A549 (cell line): Measurements from ENCODE around the gene NIPBL. TPM values are rescaled to one million over a fixed set of nuclear protein-coding genes. Genes with fewer than 3 reads are reported as not detected.

ENCODE experiments used
- ATAC-seq, 2 experiments: fragments of 200-7000 bp in 1 of 2; fragments of >200 bp in 1 of 2; cut with Nextera tagmentation in 1 of 2; cut with Tn5 transposase in 1 of 2; 3 replicates each; pipeline versions ENCODE4 v1.8.0 to v1.9.1; 2018 to 2020; ENCODE audit warnings: mild to moderate bottlenecking in 1 of 2, moderate library complexity in 1 of 2
- CTCF ChIA-PET: fragments of 300-600 bp; sonication (Branson Sonifier 250); formaldehyde crosslinking; extraction: SDS; loops from one replicate; lab custom pipeline; 2021; ENCODE audit warnings: antibody characterized with exemption, inconsistent platforms; lab: Yijun Ruan, JAX
- POLR2A ChIA-PET: fragments of 350-600 bp; formaldehyde crosslinking; extraction: SDS; loops from one replicate; lab custom pipeline; 2021; ENCODE audit warnings: antibody characterized with exemption, inconsistent platforms; lab: Yijun Ruan, JAX
- DNase-seq, 2 experiments: peaks; one replicate each; pipeline versions ENCODE4 v3.0.0 to v3.0.0-alpha.2; 2011 to 2016; ENCODE audit warnings: low read depth in 1 of 2, low spot score in 1 of 2
- FAIRE-seq: peaks from 2 replicates; lab custom pipeline; 2011; peaks lifted over from hg19 to GRCh38; lab: Jason Lieb, UNC
- H3K27ac ChIP-seq, 2 experiments: fragments of >200 bp; sonication (Bioruptor Twin); formaldehyde crosslinking; 3 replicates each; pipeline ENCODE4 v1.5.1; 2016 to 2017
- H3K4me1 ChIP-seq: fragments of >200 bp; sonication (Bioruptor Twin); formaldehyde crosslinking; 3 replicates; pipeline ENCODE4 v1.6.1; 2016
- H3K4me2 ChIP-seq: fragments of >200 bp; sonication (Bioruptor Twin); formaldehyde crosslinking; 3 replicates; pipeline ENCODE4 v1.6.1; 2016
- H3K4me3 ChIP-seq: fragments of >200 bp; sonication (Bioruptor Twin); formaldehyde crosslinking; 3 replicates; pipeline ENCODE4 v1.5.1; 2016
- H3K9me3 ChIP-seq: fragments of >200 bp; sonication (Bioruptor Twin); formaldehyde crosslinking; 3 replicates; pipeline ENCODE4 v1.6.1; 2016
- CBX8 ChIP-seq: fragments of 200-600 bp; sonication (generic); IDR thresholded peaks from 2 replicates; pipeline ENCODE4 v1.6.1; 2016
- CHD2 ChIP-seq: fragments of 150-350 bp; IDR thresholded peaks from 2 replicates; pipeline ENCODE4 v1.6.1; 2014; ENCODE audit warnings: low read length; ENCODE audit not compliant: partially characterized antibody
- CHD4 ChIP-seq: fragments of 200-600 bp; sonication (generic); IDR thresholded peaks from 2 replicates; pipeline ENCODE4 v1.6.1; 2016; ENCODE audit warnings: antibody characterized with exemption, mild to moderate bottlenecking, borderline replicate concordance
- EHF ChIP-seq: fragments of 250-450 bp; sonication (Bioruptor Pico); IDR thresholded peaks from 2 replicates; pipeline ENCODE4 v1.5.0; 2020; ENCODE audit warnings: mild to moderate bottlenecking
- EP300 ChIP-seq, 2 experiments: fragments of >200 bp; sonication (Bioruptor Twin); formaldehyde crosslinking; IDR thresholded peaks; 2 replicates in 1 of 2; 3 replicates in 1 of 2; pipeline ENCODE4 v1.6.1; 2016 to 2017
- GATA3 ChIP-seq: IDR thresholded peaks from 2 replicates; pipeline ENCODE4 v1.6.1; 2012; ENCODE audit warnings: borderline replicate concordance
- HEYL ChIP-seq: fragments of 250-450 bp; sonication (Bioruptor Pico); IDR thresholded peaks from 2 replicates; pipeline ENCODE4 v1.8.0; 2021; ENCODE audit warnings: mild to moderate bottlenecking, moderate library complexity
- HOXA7 ChIP-seq: fragments of 250-450 bp; sonication (Bioruptor Pico); IDR thresholded peaks from 2 replicates; pipeline ENCODE4 v1.5.0; 2020; ENCODE audit warnings: mild to moderate bottlenecking, moderate library complexity
- HOXB5 ChIP-seq: fragments of 250-450 bp; sonication (Bioruptor Pico); IDR thresholded peaks from 2 replicates; pipeline ENCODE4 v1.5.0; 2020; ENCODE audit warnings: mild to moderate bottlenecking, moderate library complexity
- KDM1A ChIP-seq: fragments of 200-600 bp; sonication (generic); IDR thresholded peaks from 2 replicates; pipeline ENCODE4 v1.6.1; 2016; ENCODE audit warnings: low read depth, mild to moderate bottlenecking
- KDM5A ChIP-seq: fragments of 200-600 bp; sonication (generic); IDR thresholded peaks from 2 replicates; pipeline ENCODE4 v1.6.1; 2016; ENCODE audit warnings: antibody characterized with exemption, mild to moderate bottlenecking
- MAZ ChIP-seq: fragments of 150-350 bp; IDR thresholded peaks from 2 replicates; pipeline ENCODE4 v1.6.1; 2014; ENCODE audit warnings: antibody characterized with exemption, low read depth, low read length, borderline replicate concordance
- NPAS2 ChIP-seq: fragments of 250-450 bp; sonication (Bioruptor Pico); IDR thresholded peaks from 2 replicates; pipeline ENCODE4 v1.8.0; 2022; ENCODE audit warnings: mild to moderate bottlenecking, moderate library complexity, borderline replicate concordance
- NR3C1 ChIP-seq: fragments of >200 bp; sonication (Bioruptor Twin); formaldehyde crosslinking; IDR thresholded peaks from 3 replicates; pipeline ENCODE4 v1.6.1; 2017
- PHF8 ChIP-seq: fragments of 200-600 bp; sonication (generic); IDR thresholded peaks from 2 replicates; pipeline ENCODE4 v1.6.1; 2016; ENCODE audit warnings: low read depth, mild to moderate bottlenecking, antibody characterized with exemption, moderate library complexity, borderline replicate concordance
- RARB ChIP-seq: fragments of 250-450 bp; sonication (Bioruptor Pico); IDR thresholded peaks from 2 replicates; pipeline ENCODE4 v1.8.0; 2021; ENCODE audit warnings: mild to moderate bottlenecking, moderate library complexity
- RNF2 ChIP-seq: fragments of 200-600 bp; sonication (generic); IDR thresholded peaks from 2 replicates; pipeline ENCODE4 v1.6.1; 2016; ENCODE audit warnings: low read depth, mild to moderate bottlenecking, antibody characterized with exemption, moderate library complexity, borderline replicate concordance
- SMC3 ChIP-seq: fragments of >200 bp; sonication (Bioruptor Twin); formaldehyde crosslinking; IDR thresholded peaks from 3 replicates; pipeline ENCODE4 v1.6.1; 2018; ENCODE audit warnings: inconsistent platforms
- TP53 ChIP-seq: fragments of 250-450 bp; sonication (Bioruptor Pico); IDR thresholded peaks from 2 replicates; pipeline ENCODE4 v1.5.0; 2021; ENCODE audit warnings: mild to moderate bottlenecking, moderate library complexity
- ZFP36 ChIP-seq: fragments of 450-650 bp; IDR thresholded peaks from 2 replicates; pipeline ENCODE4 v1.6.1; 2014; ENCODE audit warnings: borderline replicate concordance; ENCODE audit not compliant: partially characterized antibody
- WGBS: methylation state at CpG from one replicate; pipeline ENCODE4 v1.1.6; 2017; ENCODE audit errors: missing lambda C conversion rate; 5-methylcytosine and 5-hydroxymethylcytosine counted together
- polyA plus RNA-seq, 4 experiments: library from polyadenylated mRNA; depleted of rRNA in 3 of 4; stranded (reverse); fragments of >200 nt; fragmentation: RNase III in 1 of 4; extraction: RNeasy Plus Mini Kit Qiagen cat#74134 plus additional on column Dnase treatment in 1 of 4; gene quantifications; 2 replicates in 3 of 4; 3 replicates in 1 of 4; pipeline ENCODE4 v1.2.3, GENCODE V29; 2011 to 2017
- TF ChIP-seq, protein P1 (sequence below): fragments of 250-450 bp; sonication (Bioruptor Pico); IDR thresholded peaks from 2 replicates; pipeline ENCODE4 v1.5.0; 2021; ENCODE audit warnings: mild to moderate bottlenecking, moderate library complexity, borderline replicate concordance
- TF ChIP-seq, protein P2 (sequence below): fragments of 150-350 bp; IDR thresholded peaks from 2 replicates; pipeline ENCODE4 v1.6.1; 2014; ENCODE audit warnings: low read depth, mild to moderate bottlenecking, low read length
- TF ChIP-seq, protein P3 (sequence below): fragments of >200 bp; sonication (Bioruptor Twin); formaldehyde crosslinking; IDR thresholded peaks from 3 replicates; pipeline ENCODE4 v1.5.1; 2016
- TF ChIP-seq, protein P4 (sequence below): IDR thresholded peaks from 2 replicates; pipeline ENCODE4 v1.6.1; 2012
- TF ChIP-seq, protein P5 (sequence below): fragments of 200-600 bp; sonication (generic); IDR thresholded peaks from 2 replicates; pipeline ENCODE4 v1.6.1; 2016; ENCODE audit warnings: antibody characterized with exemption, mild to moderate bottlenecking, moderate library complexity
- TF ChIP-seq, protein P6 (sequence below): IDR thresholded peaks from 2 replicates; pipeline ENCODE4 v1.6.1; 2012
- TF ChIP-seq, protein P7 (sequence below): fragments of 450-650 bp; IDR thresholded peaks from 2 replicates; pipeline ENCODE4 v1.6.1; 2014; ENCODE audit warnings: antibody characterized with exemption

The NIPBL gene
- polyA plus RNA-seq, 2 of the 4 experiments (the other 2 are of a cell fraction), result 12.4 to 33.4 TPM

DNA sequence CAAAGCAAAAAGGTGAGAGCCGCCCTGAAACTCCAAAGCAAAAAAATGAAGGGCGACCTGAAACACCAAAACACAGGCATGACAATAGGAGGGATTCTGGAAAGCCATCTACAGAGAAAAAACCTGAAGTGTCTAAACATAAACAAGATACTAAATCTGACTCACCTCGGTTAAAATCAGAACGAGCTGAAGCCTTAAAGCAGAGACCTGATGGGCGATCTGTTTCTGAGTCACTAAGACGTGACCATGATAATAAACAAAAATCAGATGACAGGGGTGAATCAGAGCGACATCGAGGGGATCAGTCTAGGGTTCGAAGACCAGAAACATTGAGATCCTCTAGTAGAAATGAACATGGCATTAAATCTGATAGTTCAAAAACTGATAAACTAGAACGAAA is 108.8 kb downstream of the NIPBL start:
- no peak overlapping the region for H3K4me2 ChIP-seq
- DNase-seq, result no peak
- no peak for TF ChIP-seq NPAS2
- TF ChIP-seq, protein P1, sequence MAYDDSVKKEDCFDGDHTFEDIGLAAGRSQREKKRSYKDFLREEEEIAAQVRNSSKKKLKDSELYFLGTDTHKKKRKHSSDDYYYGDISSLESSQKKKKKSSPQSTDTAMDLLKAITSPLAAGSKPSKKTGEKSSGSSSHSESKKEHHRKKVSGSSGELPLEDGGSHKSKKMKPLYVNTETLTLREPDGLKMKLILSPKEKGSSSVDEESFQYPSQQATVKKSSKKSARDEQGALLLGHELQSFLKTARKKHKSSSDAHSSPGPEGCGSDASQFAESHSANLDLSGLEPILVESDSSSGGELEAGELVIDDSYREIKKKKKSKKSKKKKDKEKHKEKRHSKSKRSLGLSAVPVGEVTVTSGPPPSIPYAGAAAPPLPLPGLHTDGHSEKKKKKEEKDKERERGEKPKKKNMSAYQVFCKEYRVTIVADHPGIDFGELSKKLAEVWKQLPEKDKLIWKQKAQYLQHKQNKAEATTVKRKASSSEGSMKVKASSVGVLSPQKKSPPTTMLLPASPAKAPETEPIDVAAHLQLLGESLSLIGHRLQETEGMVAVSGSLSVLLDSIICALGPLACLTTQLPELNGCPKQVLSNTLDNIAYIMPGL, result no peak
- TF ChIP-seq SMC3, result no peak
- TF ChIP-seq, protein P2, sequence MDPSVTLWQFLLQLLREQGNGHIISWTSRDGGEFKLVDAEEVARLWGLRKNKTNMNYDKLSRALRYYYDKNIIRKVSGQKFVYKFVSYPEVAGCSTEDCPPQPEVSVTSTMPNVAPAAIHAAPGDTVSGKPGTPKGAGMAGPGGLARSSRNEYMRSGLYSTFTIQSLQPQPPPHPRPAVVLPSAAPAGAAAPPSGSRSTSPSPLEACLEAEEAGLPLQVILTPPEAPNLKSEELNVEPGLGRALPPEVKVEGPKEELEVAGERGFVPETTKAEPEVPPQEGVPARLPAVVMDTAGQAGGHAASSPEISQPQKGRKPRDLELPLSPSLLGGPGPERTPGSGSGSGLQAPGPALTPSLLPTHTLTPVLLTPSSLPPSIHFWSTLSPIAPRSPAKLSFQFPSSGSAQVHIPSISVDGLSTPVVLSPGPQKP, result no peak
- TF ChIP-seq HEYL, result no peak
- TF ChIP-seq KDM5A, result no peak
- TF ChIP-seq CHD4, result no peak
- TF ChIP-seq NR3C1, result no peak
- TF ChIP-seq RARB (CRISPR knock-in tag), result no peak
- no peak for TF ChIP-seq EP300 (IDR thresholded peaks at IDR 0.05)
- TF ChIP-seq, protein P3, sequence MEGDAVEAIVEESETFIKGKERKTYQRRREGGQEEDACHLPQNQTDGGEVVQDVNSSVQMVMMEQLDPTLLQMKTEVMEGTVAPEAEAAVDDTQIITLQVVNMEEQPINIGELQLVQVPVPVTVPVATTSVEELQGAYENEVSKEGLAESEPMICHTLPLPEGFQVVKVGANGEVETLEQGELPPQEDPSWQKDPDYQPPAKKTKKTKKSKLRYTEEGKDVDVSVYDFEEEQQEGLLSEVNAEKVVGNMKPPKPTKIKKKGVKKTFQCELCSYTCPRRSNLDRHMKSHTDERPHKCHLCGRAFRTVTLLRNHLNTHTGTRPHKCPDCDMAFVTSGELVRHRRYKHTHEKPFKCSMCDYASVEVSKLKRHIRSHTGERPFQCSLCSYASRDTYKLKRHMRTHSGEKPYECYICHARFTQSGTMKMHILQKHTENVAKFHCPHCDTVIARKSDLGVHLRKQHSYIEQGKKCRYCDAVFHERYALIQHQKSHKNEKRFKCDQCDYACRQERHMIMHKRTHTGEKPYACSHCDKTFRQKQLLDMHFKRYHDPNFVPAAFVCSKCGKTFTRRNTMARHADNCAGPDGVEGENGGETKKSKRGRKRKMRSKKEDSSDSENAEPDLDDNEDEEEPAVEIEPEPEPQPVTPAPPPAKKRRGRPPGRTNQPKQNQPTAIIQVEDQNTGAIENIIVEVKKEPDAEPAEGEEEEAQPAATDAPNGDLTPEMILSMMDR, result no peak
- TF ChIP-seq, protein P4, sequence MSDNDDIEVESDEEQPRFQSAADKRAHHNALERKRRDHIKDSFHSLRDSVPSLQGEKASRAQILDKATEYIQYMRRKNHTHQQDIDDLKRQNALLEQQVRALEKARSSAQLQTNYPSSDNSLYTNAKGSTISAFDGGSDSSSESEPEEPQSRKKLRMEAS, result no peak
- FAIRE-seq, result no peak
- CTCF ChIA-PET, result interaction anchor here (1.2 kb wide), 1 partner anchor 20 kb away, joined by 3 read pairs; no protein-coding TSS in a partner anchor
- ATAC-seq, result no peak
- 89% methylated on average over 10 of the region's 10 CpGs for WGBS
- no peaks in the 10 kb centered on the region for H3K9me3 ChIP-seq
- H3K4me1 ChIP-seq, result no peaks in the 10 kb centered on the region
- H3K4me3 ChIP-seq, result no peak overlapping the region
- POLR2A ChIA-PET, result no interaction called here
- H3K27ac ChIP-seq, result no peak overlapping the region

DNA sequence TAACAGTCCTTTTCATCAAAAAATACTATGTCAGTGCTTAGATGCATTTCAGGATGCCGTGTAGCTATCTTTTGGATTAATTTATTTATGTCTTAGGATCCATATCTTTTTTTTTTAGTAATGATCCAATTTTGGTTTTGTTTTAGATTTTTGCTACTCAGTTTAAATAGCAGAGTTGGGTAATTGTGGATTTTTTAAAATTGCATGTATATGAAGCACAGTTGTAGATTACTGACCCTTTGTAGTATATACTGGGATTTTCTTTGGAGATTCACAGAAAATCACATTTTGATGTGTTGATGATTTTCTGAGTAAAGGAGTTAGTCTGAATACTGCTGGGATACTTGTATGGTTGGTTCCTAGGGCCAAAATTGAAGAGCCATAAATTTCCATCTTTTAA is 111.8 kb downstream of the NIPBL start:
- 98% methylated on average over 1 of the region's 1 CpG for WGBS
- no peak for ATAC-seq
- H3K27ac ChIP-seq, result no peak overlapping the region
- FAIRE-seq, result no peak
- no peak overlapping the region for H3K4me3 ChIP-seq
- ChIA-PET CTCF (interaction anchor here (1.3 to 1.5 kb wide), 2 partner anchors 20 to 253 kb away, joined by 3 to 4 read pairs; no protein-coding TSS in a partner anchor), POLR2A (interaction anchor here (0.6 kb wide), 1 partner anchor 28 kb away, joined by 4 read pairs; no protein-coding TSS in a partner anchor)
- no peak for DNase-seq
- H3K4me2 ChIP-seq, result no peak overlapping the region
- 0 out of 3 replicates have a peak, but pooled peaks cover 2% of the 10 kb centered on the region for H3K4me1 ChIP-seq
- no peaks in the 10 kb centered on the region for H3K9me3 ChIP-seq
- TF ChIP-seq, protein P5, sequence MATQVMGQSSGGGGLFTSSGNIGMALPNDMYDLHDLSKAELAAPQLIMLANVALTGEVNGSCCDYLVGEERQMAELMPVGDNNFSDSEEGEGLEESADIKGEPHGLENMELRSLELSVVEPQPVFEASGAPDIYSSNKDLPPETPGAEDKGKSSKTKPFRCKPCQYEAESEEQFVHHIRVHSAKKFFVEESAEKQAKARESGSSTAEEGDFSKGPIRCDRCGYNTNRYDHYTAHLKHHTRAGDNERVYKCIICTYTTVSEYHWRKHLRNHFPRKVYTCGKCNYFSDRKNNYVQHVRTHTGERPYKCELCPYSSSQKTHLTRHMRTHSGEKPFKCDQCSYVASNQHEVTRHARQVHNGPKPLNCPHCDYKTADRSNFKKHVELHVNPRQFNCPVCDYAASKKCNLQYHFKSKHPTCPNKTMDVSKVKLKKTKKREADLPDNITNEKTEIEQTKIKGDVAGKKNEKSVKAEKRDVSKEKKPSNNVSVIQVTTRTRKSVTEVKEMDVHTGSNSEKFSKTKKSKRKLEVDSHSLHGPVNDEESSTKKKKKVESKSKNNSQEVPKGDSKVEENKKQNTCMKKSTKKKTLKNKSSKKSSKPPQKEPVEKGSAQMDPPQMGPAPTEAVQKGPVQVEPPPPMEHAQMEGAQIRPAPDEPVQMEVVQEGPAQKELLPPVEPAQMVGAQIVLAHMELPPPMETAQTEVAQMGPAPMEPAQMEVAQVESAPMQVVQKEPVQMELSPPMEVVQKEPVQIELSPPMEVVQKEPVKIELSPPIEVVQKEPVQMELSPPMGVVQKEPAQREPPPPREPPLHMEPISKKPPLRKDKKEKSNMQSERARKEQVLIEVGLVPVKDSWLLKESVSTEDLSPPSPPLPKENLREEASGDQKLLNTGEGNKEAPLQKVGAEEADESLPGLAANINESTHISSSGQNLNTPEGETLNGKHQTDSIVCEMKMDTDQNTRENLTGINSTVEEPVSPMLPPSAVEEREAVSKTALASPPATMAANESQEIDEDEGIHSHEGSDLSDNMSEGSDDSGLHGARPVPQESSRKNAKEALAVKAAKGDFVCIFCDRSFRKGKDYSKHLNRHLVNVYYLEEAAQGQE, result no peak
- TF ChIP-seq NR3C1 (no peak), CBX8 (no peak), GATA3 (no peak), HEYL (no peak), RNF2 (no peak), TP53 (CRISPR knock-in tag) (no peak), EHF (no peak), KDM1A (no peak), HOXA7 (CRISPR knock-in tag) (no peak), KDM5A (no peak), HOXB5 (CRISPR knock-in tag) (no peak), MAZ (no peak), ZFP36 (no peak), PHF8 (no peak), CHD2 (no peak)
- TF ChIP-seq, protein P6, sequence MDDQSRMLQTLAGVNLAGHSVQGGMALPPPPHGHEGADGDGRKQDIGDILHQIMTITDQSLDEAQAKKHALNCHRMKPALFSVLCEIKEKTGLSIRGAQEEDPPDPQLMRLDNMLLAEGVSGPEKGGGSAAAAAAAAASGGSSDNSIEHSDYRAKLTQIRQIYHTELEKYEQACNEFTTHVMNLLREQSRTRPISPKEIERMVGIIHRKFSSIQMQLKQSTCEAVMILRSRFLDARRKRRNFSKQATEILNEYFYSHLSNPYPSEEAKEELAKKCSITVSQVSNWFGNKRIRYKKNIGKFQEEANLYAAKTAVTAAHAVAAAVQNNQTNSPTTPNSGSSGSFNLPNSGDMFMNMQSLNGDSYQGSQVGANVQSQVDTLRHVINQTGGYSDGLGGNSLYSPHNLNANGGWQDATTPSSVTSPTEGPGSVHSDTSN, result no peak
- TF ChIP-seq, protein P7, sequence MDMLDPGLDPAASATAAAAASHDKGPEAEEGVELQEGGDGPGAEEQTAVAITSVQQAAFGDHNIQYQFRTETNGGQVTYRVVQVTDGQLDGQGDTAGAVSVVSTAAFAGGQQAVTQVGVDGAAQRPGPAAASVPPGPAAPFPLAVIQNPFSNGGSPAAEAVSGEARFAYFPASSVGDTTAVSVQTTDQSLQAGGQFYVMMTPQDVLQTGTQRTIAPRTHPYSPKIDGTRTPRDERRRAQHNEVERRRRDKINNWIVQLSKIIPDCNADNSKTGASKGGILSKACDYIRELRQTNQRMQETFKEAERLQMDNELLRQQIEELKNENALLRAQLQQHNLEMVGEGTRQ, result no peak
